Activated T-helper 17 cell treated with anti-CD3 and anti-CD28 coated beads, Interleukin-2, amount 50 U/mL, for 72 hours (primary cell): ENCODE data around the gene RAET1L. TPM values are rescaled to one million over a fixed set of nuclear protein-coding genes. Genes with fewer than 3 reads are reported as not detected.
"Not testable (repeated sequence)": the region's sequence is repeated elsewhere in the genome, so short reads cannot be mapped to it uniquely, and the experiment has no call there.

Source experiments
- ATAC-seq: fragments of 150-1000 bp; cut with Tn5 transposase; replicated peaks from 2 replicates; pipeline ENCODE4 v1.10.0; 2021; ENCODE audit warnings: mild to moderate bottlenecking, moderate library complexity
- H3K27ac Mint-ChIP-seq: one replicate; pipeline ENCODE4 v1.8.0; 2022; ENCODE audit warnings: mixed read lengths
- H3K27me3 Mint-ChIP-seq: one replicate; pipeline ENCODE4 v1.8.0; 2022; ENCODE audit warnings: mixed read lengths
- H3K36me3 Mint-ChIP-seq: one replicate; pipeline ENCODE4 v1.8.0; 2022; ENCODE audit warnings: low read depth, mild to moderate bottlenecking, mixed read lengths
- H3K4me1 Mint-ChIP-seq: one replicate; pipeline ENCODE4 v1.8.0; 2022; ENCODE audit warnings: mixed read lengths
- H3K4me3 Mint-ChIP-seq: one replicate; pipeline ENCODE4 v1.8.0; 2022; ENCODE audit warnings: mild to moderate bottlenecking, mixed read lengths
- H3K9me3 Mint-ChIP-seq: one replicate; pipeline ENCODE4 v1.8.0; 2022; ENCODE audit warnings: mixed read lengths
- total RNA-seq, 2 donors: library from RNA; stranded (reverse); gene quantifications; one replicate each; pipeline ENCODE4 v1.2.3, GENCODE V29; 2022

RAET1L gene
- total RNA-seq = not detected

GRCh38 chr6:150025201-150025917 lies at the start of gene RAET1L:
TSS of gene RAET1L (minus strand) at chr6:150025532. CDS start at chr6:150025471, 61 bp downstream.
- peak; percentile 99 for ATAC-seq
- H3K9me3 Mint-ChIP-seq = no peaks in the 10 kb centered on the region
- H3K4me1 Mint-ChIP-seq = peaks cover 7% of the 10 kb centered on the region
- H3K36me3 Mint-ChIP-seq = no peaks in the 10 kb centered on the region
- H3K27ac Mint-ChIP-seq = no peak within 1 kb of the TSS
- peaks cover 34% of the 10 kb centered on the region for H3K27me3 Mint-ChIP-seq
- H3K4me3 Mint-ChIP-seq = peak within 1 kb of the TSS; percentile 11

GRCh38 chr6:150075034-150075421 lies 49.7 kb upstream of the RAET1L start:
- Mint-ChIP-seq H3K27ac (no peak overlapping the region), H3K4me3 (no peak overlapping the region), H3K4me1 (peaks cover 21% of the 10 kb centered on the region), H3K27me3 (peaks cover 39% of the 10 kb centered on the region), H3K36me3 (no peaks in the 10 kb centered on the region), H3K9me3 (no peaks in the 10 kb centered on the region)
- no peak for ATAC-seq

- not testable (repeated sequence) for H3K27ac Mint-ChIP-seq, H3K36me3 Mint-ChIP-seq, H3K9me3 Mint-ChIP-seq, H3K4me3 Mint-ChIP-seq, ATAC-seq
- peaks cover 17% of the 10 kb centered on the region for H3K4me1 Mint-ChIP-seq
- peaks cover 35% of the 10 kb centered on the region for H3K27me3 Mint-ChIP-seq
Measured at GRCh38 chr6:150074396-150075033, 49.2 kb upstream of the RAET1L start.

DNA sequence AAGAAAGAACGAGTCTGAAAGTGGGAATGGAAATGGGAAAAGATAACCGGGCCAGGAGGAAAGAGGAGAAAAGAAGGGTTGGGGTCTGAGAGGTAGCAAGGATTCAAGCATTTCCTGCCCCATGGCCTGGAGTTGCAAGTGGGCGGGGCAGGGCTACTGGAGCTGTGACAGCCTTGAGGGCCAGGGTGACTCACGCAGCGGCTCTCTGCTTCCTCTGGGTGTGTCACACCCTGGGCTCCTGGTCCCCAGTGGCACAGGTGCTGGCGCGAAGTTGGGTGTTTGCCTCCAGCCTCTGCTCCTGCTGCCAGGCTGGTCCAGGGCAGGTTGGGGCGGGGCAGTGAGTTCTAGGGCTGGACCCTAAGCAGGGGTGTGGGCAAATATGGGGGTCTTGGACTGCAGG lies 46.9 kb upstream of the RAET1L start:
- Mint-ChIP-seq H3K4me1 (peaks cover 11% of the 10 kb centered on the region), H3K36me3 (no peaks in the 10 kb centered on the region), H3K9me3 (no peaks in the 10 kb centered on the region), H3K27ac (no peak overlapping the region), H3K27me3 (peaks cover 28% of the 10 kb centered on the region), H3K4me3 (no peak overlapping the region)
- peak; percentile 57 for ATAC-seq

- Mint-ChIP-seq H3K9me3 (no peaks in the 10 kb centered on the region), H3K27me3 (peaks cover 26% of the 10 kb centered on the region), H3K4me1 (peaks cover 11% of the 10 kb centered on the region), H3K4me3 (no peak overlapping the region), H3K27ac (no peak overlapping the region), H3K36me3 (no peaks in the 10 kb centered on the region)
- ATAC-seq = no peak
Measured at GRCh38 chr6:150070236-150070818, 45.0 kb upstream of the RAET1L start.

GRCh38 chr6:150069706-150070105 lies 44.4 kb upstream of the RAET1L start:
- ATAC-seq = no peak
- H3K4me3 Mint-ChIP-seq = peak overlapping the region; percentile 78
- no peak overlapping the region for H3K27ac Mint-ChIP-seq
- H3K27me3 Mint-ChIP-seq = peaks cover 22% of the 10 kb centered on the region
- no peaks in the 10 kb centered on the region for H3K9me3 Mint-ChIP-seq
- H3K4me1 Mint-ChIP-seq = peaks cover 11% of the 10 kb centered on the region
- no peaks in the 10 kb centered on the region for H3K36me3 Mint-ChIP-seq

GRCh38 chr6:150068720-150069648 lies 43.7 kb upstream of the RAET1L start, which contains the start of gene ULBP3:
TSS of gene ULBP3 (minus strand) at chr6:150069121. CDS start at chr6:150069066, 55 bp downstream.
- Mint-ChIP-seq H3K9me3 (no peaks in the 10 kb centered on the region), H3K27me3 (peaks cover 15% of the 10 kb centered on the region), H3K36me3 (no peaks in the 10 kb centered on the region), H3K27ac (no peak within 1 kb of the TSS), H3K4me1 (peaks cover 11% of the 10 kb centered on the region), H3K4me3 (peak within 1 kb of the TSS; percentile 78)
- ATAC-seq = peak; percentile 82

- Mint-ChIP-seq H3K4me3 (peak overlapping the region; percentile 78), H3K36me3 (no peaks in the 10 kb centered on the region), H3K27ac (no peak overlapping the region), H3K27me3 (peaks cover 12% of the 10 kb centered on the region), H3K9me3 (no peaks in the 10 kb centered on the region), H3K4me1 (peaks cover 11% of the 10 kb centered on the region)
- peak; percentile 13 for ATAC-seq
Measured at GRCh38 chr6:150068151-150068550, 42.8 kb upstream of the RAET1L start.

- no peak for ATAC-seq
- H3K36me3 Mint-ChIP-seq = no peaks in the 10 kb centered on the region
- H3K4me3 Mint-ChIP-seq = no peak overlapping the region
- no peak overlapping the region for H3K27ac Mint-ChIP-seq
- H3K9me3 Mint-ChIP-seq = no peaks in the 10 kb centered on the region
- peaks cover 6% of the 10 kb centered on the region for H3K27me3 Mint-ChIP-seq
- H3K4me1 Mint-ChIP-seq = peaks cover 6% of the 10 kb centered on the region
Measured at GRCh38 chr6:150065083-150065482, 39.8 kb upstream of the RAET1L start.

DNA sequence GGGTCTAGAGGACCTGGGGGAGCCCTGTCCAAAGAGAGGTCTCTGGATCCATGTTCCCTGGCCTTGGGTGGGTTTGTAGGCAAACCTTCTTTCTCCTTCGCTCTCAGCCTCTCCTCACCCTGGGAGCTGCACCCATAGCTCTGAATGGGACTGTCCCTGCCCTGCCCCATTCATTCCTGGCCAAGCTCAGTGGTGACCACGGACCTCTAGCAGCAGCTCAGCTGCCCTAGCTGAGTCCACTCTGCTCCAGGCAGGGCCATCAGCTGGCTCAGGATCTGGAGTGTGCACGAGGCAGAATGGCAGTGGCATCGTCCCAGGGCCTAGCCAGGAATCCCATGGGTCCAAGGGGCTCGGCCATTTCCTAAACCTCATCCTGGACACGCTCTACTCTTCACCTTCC lies 38.3 kb upstream of the RAET1L start:
- no peak for ATAC-seq
- no peak overlapping the region for H3K4me3 Mint-ChIP-seq
- H3K9me3 Mint-ChIP-seq = no peaks in the 10 kb centered on the region
- peaks cover 9% of the 10 kb centered on the region for H3K4me1 Mint-ChIP-seq
- H3K27me3 Mint-ChIP-seq = peaks cover 9% of the 10 kb centered on the region
- H3K27ac Mint-ChIP-seq = no peak overlapping the region
- H3K36me3 Mint-ChIP-seq = no peaks in the 10 kb centered on the region

DNA sequence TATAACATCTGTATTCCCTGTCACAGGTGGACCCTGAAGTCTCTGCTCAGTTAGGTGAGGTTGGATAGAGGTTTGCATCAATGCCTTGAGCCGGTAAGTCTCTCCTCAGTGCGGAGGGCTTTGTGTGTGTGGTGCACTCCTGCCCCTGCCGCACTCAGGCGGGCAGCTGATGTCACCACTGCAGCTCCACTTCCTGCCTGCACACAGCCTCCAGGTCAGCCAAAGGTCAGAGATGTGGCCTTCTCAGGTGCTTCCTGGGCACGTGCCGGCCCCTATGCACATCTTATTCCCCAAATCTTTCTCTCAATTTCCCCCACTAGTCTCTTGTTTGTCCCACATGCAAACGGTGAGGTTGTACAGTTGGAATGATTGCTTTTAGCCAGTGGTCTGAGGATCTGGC lies 34.6 kb upstream of the RAET1L start:
- peak overlapping the region; percentile 8 for H3K27ac Mint-ChIP-seq
- H3K4me1 Mint-ChIP-seq, H3K4me3 Mint-ChIP-seq, H3K36me3 Mint-ChIP-seq, H3K9me3 Mint-ChIP-seq: not testable (repeated sequence)
- peaks cover 23% of the 10 kb centered on the region for H3K27me3 Mint-ChIP-seq
- peak; percentile 65 for ATAC-seq

DNA sequence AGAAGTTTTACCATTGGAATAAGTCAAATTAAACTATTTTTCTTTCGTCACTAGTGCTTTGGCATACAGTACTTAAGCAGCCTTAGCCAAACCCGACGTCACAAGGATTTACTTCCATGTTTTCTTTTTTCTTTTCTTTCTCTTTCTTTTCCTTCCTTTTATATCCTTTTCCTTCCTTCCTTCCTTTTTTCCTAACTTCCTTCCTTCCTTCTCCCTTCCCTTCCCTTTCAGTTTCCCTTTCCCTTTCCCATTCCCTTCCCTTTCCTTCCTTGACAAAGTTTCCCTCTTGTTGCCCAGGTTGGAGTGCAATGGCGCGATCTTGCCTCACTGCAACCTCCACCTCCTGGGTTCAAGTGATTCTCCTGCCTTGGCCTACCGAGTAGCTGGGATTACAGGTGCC lies 33.7 kb upstream of the RAET1L start:
- peaks cover 9% of the 10 kb centered on the region for H3K4me1 Mint-ChIP-seq
- H3K27ac Mint-ChIP-seq = no peak overlapping the region
- H3K27me3 Mint-ChIP-seq = peaks cover 33% of the 10 kb centered on the region
- H3K9me3 Mint-ChIP-seq = no peaks in the 10 kb centered on the region
- H3K4me3 Mint-ChIP-seq = no peak overlapping the region
- H3K36me3 Mint-ChIP-seq = no peaks in the 10 kb centered on the region
- ATAC-seq = no peak

- Mint-ChIP-seq H3K4me1 (peaks cover 9% of the 10 kb centered on the region), H3K27ac (no peak overlapping the region), H3K4me3 (no peak overlapping the region), H3K9me3 (no peaks in the 10 kb centered on the region), H3K36me3 (no peaks in the 10 kb centered on the region), H3K27me3 (peaks cover 38% of the 10 kb centered on the region)
- no peak for ATAC-seq
Measured at GRCh38 chr6:150058231-150058792, 33.0 kb upstream of the RAET1L start.

DNA sequence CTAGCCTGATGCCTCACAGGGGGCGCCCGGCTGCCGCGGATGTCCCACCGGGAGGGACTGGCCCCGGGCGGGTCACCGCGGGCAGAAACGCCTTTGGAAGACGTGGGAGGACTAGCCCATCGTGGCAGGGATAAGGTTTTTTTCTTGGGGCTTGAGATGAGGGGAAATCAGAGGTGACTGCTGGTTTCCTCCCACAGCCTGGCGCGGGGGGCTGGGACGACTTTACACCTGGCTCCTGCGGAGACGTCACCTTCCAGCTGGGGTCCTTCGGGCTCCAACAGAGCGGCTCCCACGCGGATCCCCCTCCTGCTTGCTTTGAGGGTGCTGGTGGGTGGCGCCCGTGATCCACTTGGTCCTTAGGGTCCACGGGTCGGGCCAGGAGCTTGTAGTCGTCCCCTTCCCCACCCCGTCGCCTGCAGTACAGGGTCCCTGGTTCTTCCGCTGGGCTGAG lies 32.2 kb upstream of the RAET1L start:
- Mint-ChIP-seq H3K36me3 (no peaks in the 10 kb centered on the region), H3K4me3 (no peak overlapping the region), H3K27me3 (peaks cover 45% of the 10 kb centered on the region), H3K9me3 (no peaks in the 10 kb centered on the region), H3K4me1 (peaks cover 9% of the 10 kb centered on the region), H3K27ac (no peak overlapping the region)
- ATAC-seq = no peak
